ENCODE data around the gene PLEKHA8.

The PLEKHA8 gene

GRCh38 chr7:30135301-30136116 is 107.3 kb downstream of the PLEKHA8 start:
- Mint-ChIP-seq H3K9me3 (no peaks in the 10 kb centered on the region), H3K27ac (peak overlapping the region; percentile 83), H3K36me3 (no peaks in the 10 kb centered on the region), H3K27me3 (no peaks in the 10 kb centered on the region), H3K4me1 (peaks cover 6% of the 10 kb centered on the region), H3K4me3 (peak overlapping the region; percentile 92)

GRCh38 chr7:30136117-30136731 is 108.0 kb downstream of the PLEKHA8 start:
- H3K4me1 Mint-ChIP-seq = peaks cover 6% of the 10 kb centered on the region
- peak overlapping the region; percentile 92 for H3K4me3 Mint-ChIP-seq
- H3K27me3 Mint-ChIP-seq = no peaks in the 10 kb centered on the region
- H3K9me3 Mint-ChIP-seq = no peaks in the 10 kb centered on the region
- H3K36me3 Mint-ChIP-seq = no peaks in the 10 kb centered on the region
- H3K27ac Mint-ChIP-seq = peak overlapping the region; percentile 83

GRCh38 chr7:30136743-30137485 is 108.7 kb downstream of the PLEKHA8 start:
- peak overlapping the region; percentile 92 for H3K4me3 Mint-ChIP-seq
- H3K27ac Mint-ChIP-seq = peak overlapping the region; percentile 8
- no peaks in the 10 kb centered on the region for H3K36me3 Mint-ChIP-seq
- no peaks in the 10 kb centered on the region for H3K9me3 Mint-ChIP-seq
- H3K4me1 Mint-ChIP-seq = peaks cover 6% of the 10 kb centered on the region
- H3K27me3 Mint-ChIP-seq = no peaks in the 10 kb centered on the region

- no peaks in the 10 kb centered on the region for H3K4me1 Mint-ChIP-seq
- H3K4me3 Mint-ChIP-seq = no peak overlapping the region
- H3K9me3 Mint-ChIP-seq = no peaks in the 10 kb centered on the region
- no peak overlapping the region for H3K27ac Mint-ChIP-seq
- H3K27me3 Mint-ChIP-seq = no peaks in the 10 kb centered on the region
- no peaks in the 10 kb centered on the region for H3K36me3 Mint-ChIP-seq
Measured at GRCh38 chr7:30139836-30140384, 111.7 kb downstream of the PLEKHA8 start.

GRCh38 chr7:30140456-30140855 is 112.2 kb downstream of the PLEKHA8 start:
- Mint-ChIP-seq H3K27me3 (no peaks in the 10 kb centered on the region), H3K36me3 (no peaks in the 10 kb centered on the region), H3K9me3 (no peaks in the 10 kb centered on the region), H3K27ac (no peak overlapping the region), H3K4me3 (no peak overlapping the region), H3K4me1 (no peaks in the 10 kb centered on the region)

GRCh38 chr7:30142710-30143109 is 114.5 kb downstream of the PLEKHA8 start:
- no peak overlapping the region for H3K4me3 Mint-ChIP-seq
- H3K9me3 Mint-ChIP-seq = no peaks in the 10 kb centered on the region
- no peaks in the 10 kb centered on the region for H3K4me1 Mint-ChIP-seq
- H3K27ac Mint-ChIP-seq = no peak overlapping the region
- no peaks in the 10 kb centered on the region for H3K36me3 Mint-ChIP-seq
- no peaks in the 10 kb centered on the region for H3K27me3 Mint-ChIP-seq

GRCh38 chr7:30143748-30144251 is 115.6 kb downstream of the PLEKHA8 start:
- no peak overlapping the region for H3K4me3 Mint-ChIP-seq

GRCh38 chr7:30144657-30145306 is 116.6 kb downstream of the PLEKHA8 start:
- no peak overlapping the region for H3K4me3 Mint-ChIP-seq
- no peaks in the 10 kb centered on the region for H3K9me3 Mint-ChIP-seq
- H3K36me3 Mint-ChIP-seq = no peaks in the 10 kb centered on the region
- H3K27ac Mint-ChIP-seq = no peak overlapping the region
- no peaks in the 10 kb centered on the region for H3K27me3 Mint-ChIP-seq
- no peaks in the 10 kb centered on the region for H3K4me1 Mint-ChIP-seq

More at GRCh38 chr7:30143748-30144251, 115.6 kb downstream of the PLEKHA8 start:
- no peaks in the 10 kb centered on the region for H3K36me3 Mint-ChIP-seq
- no peaks in the 10 kb centered on the region for H3K27me3 Mint-ChIP-seq
- no peaks in the 10 kb centered on the region for H3K4me1 Mint-ChIP-seq
- H3K9me3 Mint-ChIP-seq = no peaks in the 10 kb centered on the region
- H3K27ac Mint-ChIP-seq = no peak overlapping the region

GRCh38 chr7:30145426-30145970 is 117.3 kb downstream of the PLEKHA8 start:
- H3K4me1 Mint-ChIP-seq = no peaks in the 10 kb centered on the region
- no peak overlapping the region for H3K4me3 Mint-ChIP-seq
- H3K36me3 Mint-ChIP-seq = no peaks in the 10 kb centered on the region
- H3K27me3 Mint-ChIP-seq = no peaks in the 10 kb centered on the region
- H3K27ac Mint-ChIP-seq = no peak overlapping the region
- no peaks in the 10 kb centered on the region for H3K9me3 Mint-ChIP-seq

GRCh38 chr7:30146127-30146612 is 118.0 kb downstream of the PLEKHA8 start:
- Mint-ChIP-seq H3K9me3 (no peaks in the 10 kb centered on the region), H3K27ac (no peak overlapping the region), H3K36me3 (no peaks in the 10 kb centered on the region)

GRCh38 chr7:30147223-30147622 is 119.0 kb downstream of the PLEKHA8 start:
- Mint-ChIP-seq H3K4me1 (no peaks in the 10 kb centered on the region), H3K27ac (no peak overlapping the region), H3K36me3 (no peaks in the 10 kb centered on the region), H3K9me3 (no peaks in the 10 kb centered on the region), H3K27me3 (no peaks in the 10 kb centered on the region), H3K4me3 (no peak overlapping the region)

More at GRCh38 chr7:30146127-30146612, 118.0 kb downstream of the PLEKHA8 start:
- H3K27me3 Mint-ChIP-seq = no peaks in the 10 kb centered on the region
- H3K4me1 Mint-ChIP-seq = no peaks in the 10 kb centered on the region
- H3K4me3 Mint-ChIP-seq = no peak overlapping the region

GRCh38 chr7:30147785-30148184 is 119.6 kb downstream of the PLEKHA8 start:
- Mint-ChIP-seq H3K4me1 (no peaks in the 10 kb centered on the region), H3K27ac (no peak overlapping the region), H3K27me3 (no peaks in the 10 kb centered on the region), H3K9me3 (no peaks in the 10 kb centered on the region), H3K4me3 (no peak overlapping the region), H3K36me3 (no peaks in the 10 kb centered on the region)

GRCh38 chr7:30148426-30148825 is 120.2 kb downstream of the PLEKHA8 start:
- H3K4me3 Mint-ChIP-seq = no peak overlapping the region
- no peaks in the 10 kb centered on the region for H3K9me3 Mint-ChIP-seq
- H3K4me1 Mint-ChIP-seq = no peaks in the 10 kb centered on the region
- no peaks in the 10 kb centered on the region for H3K27me3 Mint-ChIP-seq
- H3K27ac Mint-ChIP-seq = no peak overlapping the region
- H3K36me3 Mint-ChIP-seq = no peaks in the 10 kb centered on the region

- Mint-ChIP-seq H3K4me3 (peak overlapping the region; percentile 51), H3K27me3 (no peaks in the 10 kb centered on the region), H3K9me3 (no peaks in the 10 kb centered on the region), H3K27ac (peak overlapping the region; percentile 75), H3K4me1 (no peaks in the 10 kb centered on the region), H3K36me3 (no peaks in the 10 kb centered on the region)
Measured at GRCh38 chr7:30148951-30149459, 120.8 kb downstream of the PLEKHA8 start.

Measured in activated naive CD4-positive, alpha-beta T cell treated with anti-CD3 and anti-CD28 coated beads, Interleukin-2, amount 50 U/mL, for 24 hours (primary cell).